ENCODE results near the gene SPATC1L.

Gene SPATC1L

GRCh38 chr21:46220275-46220810 lies 36.1 kb upstream of the SPATC1L start:
- no peak for DNase-seq (ENCODE audit: insufficient read length, low spot score)
- FAIRE-seq: no peak
- TF ChIP-seq CTCF (IDR thresholded peaks at IDR 0.05; ENCODE audit: insufficient read depth, missing control alignments): no peak

GRCh38 chr21:46219591-46220239 lies 35.5 kb upstream of the SPATC1L start:
- no peak for DNase-seq (ENCODE audit: insufficient read length, low spot score)
- no peak for TF ChIP-seq CTCF (IDR thresholded peaks at IDR 0.05; ENCODE audit: insufficient read depth, missing control alignments)

GRCh38 chr21:46218906-46219590 lies 34.8 kb upstream of the SPATC1L start:
- FAIRE-seq: no peak
- no peak for TF ChIP-seq CTCF (IDR thresholded peaks at IDR 0.05; ENCODE audit: insufficient read depth, missing control alignments)
- DNase-seq (ENCODE audit: insufficient read length, low spot score): no peak

More at GRCh38 chr21:46219591-46220239, 35.5 kb upstream of the SPATC1L start:
- FAIRE-seq: no peak

- no peak for TF ChIP-seq CTCF (IDR thresholded peaks at IDR 0.05; ENCODE audit: insufficient read depth, missing control alignments)
- FAIRE-seq (no peak), DNase-seq (ENCODE audit: insufficient read length, low spot score) (no peak)
These were observed 33.4 kb upstream of the SPATC1L start for GRCh38 chr21:46217511-46218196.

GRCh38 chr21:46216132-46216747 lies 32.0 kb upstream of the SPATC1L start:
- no peak for FAIRE-seq
- DNase-seq (ENCODE audit: insufficient read length, low spot score): no peak
- no peak for TF ChIP-seq CTCF (IDR thresholded peaks at IDR 0.05; ENCODE audit: insufficient read depth, missing control alignments)

- TF ChIP-seq CTCF (IDR thresholded peaks at IDR 0.05; ENCODE audit: insufficient read depth, missing control alignments): no peak
- DNase-seq (ENCODE audit: insufficient read length, low spot score) (no peak), FAIRE-seq (no peak)
These were observed 31.3 kb upstream of the SPATC1L start for GRCh38 chr21:46215436-46216131.

Measured in D721Med (cell line).